Breast epithelium (tissue), 4 donors: Measurements from ENCODE around the gene CCDC12. TPM values are rescaled to one million over a fixed set of nuclear protein-coding genes. Genes with fewer than 3 reads are reported as not detected.

ENCODE experiments used
- DNase-seq, 2 donors: peaks; one replicate each; pipeline ENCODE4 v3.0.0-alpha.2; 2019; ENCODE audit warnings: low spot score in 2 of 2
- H3K27ac ChIP-seq, 2 donors: fragments of 200-600 bp; sonication (generic) in 1 of 2; one replicate each; pipeline ENCODE4 v1.5.1; 2016 to 2019; ENCODE audit warnings: mild to moderate bottlenecking in 1 of 2
- H3K27me3 ChIP-seq, 2 donors: fragments of 200-600 bp; sonication (generic) in 1 of 2; one replicate each; pipeline versions ENCODE4 v1.5.1 to v1.6.0; 2017 to 2019; ENCODE audit warnings: control low read depth in 1 of 2, mild to moderate bottlenecking in 1 of 2
- H3K36me3 ChIP-seq: fragments of 200-600 bp; one replicate; pipeline ENCODE4 v1.5.1; 2019
- H3K4me1 ChIP-seq, 2 donors: fragments of 200-600 bp; sonication (generic); one replicate each; pipeline ENCODE4 v1.5.1; 2016 to 2019; ENCODE audit warnings: control low read depth in 1 of 2
- H3K4me3 ChIP-seq, 3 donors: fragments of 200-600 bp; sonication (generic); 1 replicate in 2 of 3; 2 replicates in 1 of 3; pipeline ENCODE4 v1.5.1; 2016 to 2019; ENCODE audit warnings: mild to moderate bottlenecking in 3 of 3, moderate library complexity in 2 of 3
- H3K9me3 ChIP-seq, 2 donors: fragments of 200-600 bp; sonication (generic) in 1 of 2; one replicate each; pipeline ENCODE4 v1.5.1; 2016 to 2019; ENCODE audit warnings: control low read depth in 1 of 2
- POLR2A ChIP-seq: fragments of 450-650 bp; IDR thresholded peaks from one replicate; pipeline ENCODE4 v1.6.1; 2016; ENCODE audit warnings: antibody characterized with exemption, mild to moderate bottlenecking, moderate library complexity
- POLR2AphosphoS5 ChIP-seq, 3 donors: sonication (generic); formaldehyde crosslinking; IDR thresholded peaks; one replicate each; pipeline ENCODE4 v1.6.1; 2017; ENCODE audit warnings: antibody characterized with exemption in 3 of 3
- intact Hi-C: fragments of 100-400 bp; cut with DNase I; formaldehyde crosslinking; loops from one replicate; pipeline ENCODE4 v1.15.1; 2023; ENCODE audit warnings: low total_unique reads
- total RNA-seq, 3 donors: library from RNA; depleted of rRNA; stranded (reverse); fragments of >200 nt; gene quantifications; one replicate each; pipeline ENCODE4 v1.1.0, GENCODE V29; 2016
- TF ChIP-seq, protein P1 (sequence below), 3 donors: fragments of 450-650 bp; IDR thresholded peaks; one replicate each; pipeline ENCODE4 v1.5.1; 2016 to 2017; ENCODE audit warnings: antibody characterized with exemption in 3 of 3, mild to moderate bottlenecking in 3 of 3, moderate library complexity in 3 of 3

Gene CCDC12
- total RNA-seq, 3 donors from 2014 or later: 27.0 to 50.2 (median 43.9) TPM

DNA sequence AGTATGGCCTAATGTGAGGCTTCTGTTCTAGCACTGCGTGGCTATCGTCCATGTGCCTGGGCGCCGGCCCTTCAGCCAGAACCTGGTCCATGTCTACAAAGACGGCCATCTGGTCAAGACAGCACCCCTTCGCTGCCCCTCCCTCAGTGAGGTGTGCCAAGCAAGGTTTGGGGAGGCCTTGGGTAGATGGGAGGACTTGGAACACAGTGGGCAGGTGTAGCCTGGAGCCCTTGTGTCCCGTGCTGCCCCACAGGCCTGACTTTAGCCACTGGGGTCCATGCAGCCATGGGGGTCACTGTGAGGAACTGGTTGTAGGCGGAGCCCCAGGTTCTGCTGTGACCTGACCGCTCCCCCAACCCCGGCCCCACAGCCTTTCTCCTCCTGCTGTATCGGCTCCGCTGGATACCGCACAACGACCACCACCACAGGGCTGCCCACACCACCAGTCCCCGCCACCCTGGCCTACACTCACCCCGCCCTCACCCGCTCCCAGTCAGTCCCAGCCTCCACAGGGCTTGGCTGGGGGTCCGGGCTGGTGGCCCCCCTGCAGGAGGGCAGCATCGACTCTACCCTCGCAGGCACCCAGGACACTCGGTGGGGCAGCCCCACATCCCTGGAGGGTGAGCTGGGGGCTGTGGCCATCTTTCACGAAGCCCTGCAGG lies 19.5 kb upstream of the CCDC12 start:
- DNase-seq: no peak
- Histone ChIP-seq H3K4me1 (no peaks in the 10 kb centered on the region), H3K4me3 (no peak overlapping the region), H3K36me3 (peaks cover 5% of the 10 kb centered on the region), H3K9me3 (no peaks in the 10 kb centered on the region), H3K27me3 (no peaks in the 10 kb centered on the region), H3K27ac (no peak overlapping the region)
- no peak for TF ChIP-seq POLR2AphosphoS5 (IDR thresholded peaks at IDR 0.05)
- TF ChIP-seq, protein P1, sequence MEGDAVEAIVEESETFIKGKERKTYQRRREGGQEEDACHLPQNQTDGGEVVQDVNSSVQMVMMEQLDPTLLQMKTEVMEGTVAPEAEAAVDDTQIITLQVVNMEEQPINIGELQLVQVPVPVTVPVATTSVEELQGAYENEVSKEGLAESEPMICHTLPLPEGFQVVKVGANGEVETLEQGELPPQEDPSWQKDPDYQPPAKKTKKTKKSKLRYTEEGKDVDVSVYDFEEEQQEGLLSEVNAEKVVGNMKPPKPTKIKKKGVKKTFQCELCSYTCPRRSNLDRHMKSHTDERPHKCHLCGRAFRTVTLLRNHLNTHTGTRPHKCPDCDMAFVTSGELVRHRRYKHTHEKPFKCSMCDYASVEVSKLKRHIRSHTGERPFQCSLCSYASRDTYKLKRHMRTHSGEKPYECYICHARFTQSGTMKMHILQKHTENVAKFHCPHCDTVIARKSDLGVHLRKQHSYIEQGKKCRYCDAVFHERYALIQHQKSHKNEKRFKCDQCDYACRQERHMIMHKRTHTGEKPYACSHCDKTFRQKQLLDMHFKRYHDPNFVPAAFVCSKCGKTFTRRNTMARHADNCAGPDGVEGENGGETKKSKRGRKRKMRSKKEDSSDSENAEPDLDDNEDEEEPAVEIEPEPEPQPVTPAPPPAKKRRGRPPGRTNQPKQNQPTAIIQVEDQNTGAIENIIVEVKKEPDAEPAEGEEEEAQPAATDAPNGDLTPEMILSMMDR (IDR thresholded peaks at IDR 0.05): no peak
- TF ChIP-seq POLR2A: no peak
- intact Hi-C loops: no loop called here

DNA sequence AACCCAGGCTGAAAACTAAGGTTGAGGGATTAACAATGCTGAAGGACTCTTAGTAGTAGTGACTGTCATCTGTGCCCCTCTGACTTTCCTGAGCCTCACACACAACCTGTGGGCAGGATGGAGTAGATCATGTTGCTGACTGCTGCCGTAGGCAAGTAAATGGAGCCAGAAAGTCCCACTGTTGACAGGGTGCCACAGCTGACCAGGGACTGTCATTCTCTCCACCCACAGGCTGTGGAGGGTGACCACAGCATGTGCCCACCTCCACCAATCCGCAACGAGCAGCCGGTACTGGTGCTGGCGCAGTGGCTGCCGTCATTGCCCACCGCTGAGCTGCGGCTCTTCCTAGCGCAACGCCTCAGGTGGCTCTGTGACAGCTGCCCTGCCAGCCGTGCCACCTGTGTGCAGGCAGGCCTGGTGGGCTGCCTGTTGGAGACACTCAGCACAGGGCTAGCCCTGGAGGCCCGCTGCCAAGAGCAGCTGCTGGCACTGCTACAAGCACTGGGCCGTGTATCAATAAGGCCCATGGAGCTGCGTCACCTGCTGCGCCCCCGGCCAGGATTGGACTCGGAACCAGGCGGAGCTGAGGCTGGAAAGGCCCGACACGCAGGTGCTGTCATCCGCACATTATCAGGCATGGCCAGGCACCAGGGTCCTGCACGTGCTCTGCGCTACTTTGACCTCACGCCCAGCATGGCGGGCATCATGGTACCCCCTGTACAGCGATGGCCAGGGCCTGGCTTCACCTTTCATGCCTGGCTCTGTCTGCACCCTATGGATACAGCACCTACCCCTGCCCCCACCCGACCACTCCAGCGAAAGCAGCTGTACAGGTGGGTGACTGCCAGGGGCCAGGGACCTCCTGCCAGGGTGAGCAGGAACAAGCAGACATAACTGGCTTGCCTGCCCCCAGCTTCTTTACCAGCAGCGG lies 18.5 kb upstream of the CCDC12 start:
- Histone ChIP-seq H3K27me3 (no peaks in the 10 kb centered on the region), H3K4me3 (no peak overlapping the region), H3K9me3 (no peaks in the 10 kb centered on the region), H3K4me1 (no peaks in the 10 kb centered on the region), H3K27ac (no peak overlapping the region), H3K36me3 (peaks cover 2% of the 10 kb centered on the region)
- intact Hi-C loops: no loop called here
- DNase-seq: no peak
- TF ChIP-seq POLR2AphosphoS5 (IDR thresholded peaks at IDR 0.05) (no peak), POLR2A (no peak)
- TF ChIP-seq, protein P1 (IDR thresholded peaks at IDR 0.05): no peak

DNA sequence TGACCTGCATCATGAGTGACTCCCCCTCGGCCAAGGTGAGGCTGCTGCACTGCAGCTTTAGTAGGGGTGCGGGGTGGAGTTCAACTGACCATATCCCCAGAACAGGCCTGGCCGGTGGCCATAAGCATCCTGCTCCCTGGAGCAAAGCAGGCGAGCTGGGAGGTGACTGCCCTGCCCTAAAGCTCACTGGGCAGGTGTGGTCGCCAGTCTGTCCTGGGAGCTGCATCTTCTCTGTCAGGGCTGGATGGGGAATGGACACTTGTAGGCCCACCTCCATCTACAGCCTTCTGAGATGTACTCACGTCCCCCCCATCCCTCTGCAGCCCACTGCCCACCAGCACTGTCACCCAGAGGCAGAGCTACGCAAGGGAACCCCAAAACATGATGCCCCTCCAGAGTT lies 17.4 kb upstream of the CCDC12 start:
- no peak for DNase-seq
- intact Hi-C loops: no loop called here
- TF ChIP-seq POLR2AphosphoS5 (IDR thresholded peaks at IDR 0.05): no peak
- TF ChIP-seq, protein P1 (IDR thresholded peaks at IDR 0.05): no peak
- TF ChIP-seq POLR2A: no peak

DNA sequence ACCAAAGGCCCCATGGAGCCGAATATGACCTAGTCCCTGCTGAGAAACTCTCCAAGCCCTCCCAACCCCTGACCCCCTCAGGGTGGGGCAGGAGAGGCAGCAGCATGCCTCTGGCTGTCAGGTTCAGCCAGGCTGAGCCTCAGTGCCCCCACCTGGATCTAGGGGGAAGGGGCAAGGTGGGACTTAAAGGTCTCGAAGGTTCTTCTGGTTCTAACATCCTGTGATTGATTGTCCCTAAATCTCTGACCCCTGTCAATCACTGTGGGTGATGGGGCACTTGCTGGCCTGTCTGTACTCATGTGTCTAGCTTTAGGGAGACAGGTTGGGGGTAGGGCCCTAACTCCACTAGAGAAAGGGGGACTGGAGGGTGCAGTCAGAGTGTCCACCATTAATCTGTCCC lies 16.7 kb upstream of the CCDC12 start:
- H3K4me1 ChIP-seq: no peaks in the 10 kb centered on the region
- no peak for DNase-seq
- no peak for TF ChIP-seq POLR2A
- TF ChIP-seq, protein P1 (IDR thresholded peaks at IDR 0.05): no peak
- no peak for TF ChIP-seq POLR2AphosphoS5 (IDR thresholded peaks at IDR 0.05)
- no peaks in the 10 kb centered on the region for H3K36me3 ChIP-seq
- no peaks in the 10 kb centered on the region for H3K27me3 ChIP-seq
- no peak overlapping the region for H3K4me3 ChIP-seq
- intact Hi-C loops: no loop called here
- H3K9me3 ChIP-seq: no peaks in the 10 kb centered on the region
- H3K27ac ChIP-seq: no peak overlapping the region

More for the DNA sequence above, 17.4 kb upstream of the CCDC12 start:
- no peaks in the 10 kb centered on the region for H3K27me3 ChIP-seq
- H3K4me1 ChIP-seq: no peaks in the 10 kb centered on the region
- no peak overlapping the region for H3K27ac ChIP-seq
- no peaks in the 10 kb centered on the region for H3K9me3 ChIP-seq
- H3K36me3 ChIP-seq: no peaks in the 10 kb centered on the region
- H3K4me3 ChIP-seq: no peak overlapping the region

DNA sequence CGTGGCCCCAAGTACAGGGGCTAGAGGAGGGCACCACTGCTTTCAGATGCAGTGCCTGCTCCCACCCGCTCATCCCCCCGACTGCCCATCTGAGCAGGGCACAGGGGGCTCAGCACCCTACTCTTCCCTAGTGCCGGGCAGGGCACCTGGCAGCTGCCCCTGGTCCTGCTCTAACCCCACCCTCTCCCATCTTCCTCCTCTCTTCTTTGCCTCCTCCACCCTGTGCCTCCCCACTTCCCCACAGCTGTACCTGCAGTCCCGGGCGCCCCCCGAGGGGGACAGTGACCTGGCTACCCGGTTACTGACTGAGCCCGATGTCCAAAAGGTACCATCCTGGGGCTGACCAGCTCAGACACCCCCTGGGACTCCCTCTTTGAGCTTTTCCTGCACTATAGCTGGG lies 15.7 kb upstream of the CCDC12 start:
- intact Hi-C loops: no loop called here
- Histone ChIP-seq H3K4me3 (no peak overlapping the region), H3K27me3 (no peaks in the 10 kb centered on the region), H3K9me3 (no peaks in the 10 kb centered on the region), H3K4me1 (no peaks in the 10 kb centered on the region), H3K27ac (no peak overlapping the region), H3K36me3 (no peaks in the 10 kb centered on the region)
- TF ChIP-seq POLR2AphosphoS5 (IDR thresholded peaks at IDR 0.05): no peak
- TF ChIP-seq, protein P1 (IDR thresholded peaks at IDR 0.05): no peak
- TF ChIP-seq POLR2A: no peak
- no peak for DNase-seq
